Measurements from ENCODE around the gene PCK2. TPM values are rescaled to one million over a fixed set of nuclear protein-coding genes. Genes with fewer than 3 reads are reported as not detected.

The PCK2 gene
- polyA plus RNA-seq, 1 donor from 2014 or later, result 1.2 TPM

DNA sequence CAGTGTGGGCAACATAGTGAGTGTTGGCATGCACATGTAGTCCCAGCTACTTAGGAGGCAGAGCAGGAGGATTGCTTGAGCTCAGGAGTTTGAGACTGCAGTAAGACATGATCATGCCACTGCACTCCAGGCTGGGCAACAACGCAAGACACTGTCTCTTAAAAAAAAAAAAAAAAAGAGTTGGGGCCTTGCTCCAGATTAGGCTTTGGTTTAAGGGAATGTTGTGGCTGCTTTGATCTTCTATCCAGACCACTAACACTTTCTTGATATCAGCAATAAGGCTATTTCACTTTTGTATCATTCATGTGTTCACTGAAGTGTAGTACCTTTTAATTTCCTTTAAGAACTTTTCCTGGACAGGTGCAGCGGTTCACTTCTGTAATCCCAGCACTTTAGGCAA is 33.6 kb downstream of the PCK2 start:
- H3K27me3 ChIP-seq (ENCODE audit: insufficient read depth, low read depth, low read length), result no peaks in the 10 kb centered on the region
- H3F3A ChIP-seq (ENCODE audit: insufficient read depth, low read length, poor library complexity, severe bottlenecking), result no peaks in the 10 kb centered on the region
- no peak overlapping the region for H2AFZ ChIP-seq (ENCODE audit: low read depth, low read length)
- H3K79me2 ChIP-seq (replicated peaks; ENCODE audit: insufficient read depth, low read length), result no peaks in the 10 kb centered on the region
- no peak for TF ChIP-seq EP300 (conservative IDR thresholded peaks at IDR 0.05; ENCODE audit: poor library complexity, severe bottlenecking)
- no peak for TF ChIP-seq EZH2 (IDR thresholded peaks at IDR 0.05; ENCODE audit: borderline replicate concordance, insufficient read depth, low read length, poor library complexity, severe bottlenecking)
- TF ChIP-seq POLR2AphosphoS5 (IDR thresholded peaks at IDR 0.05), result no peak
- TF ChIP-seq TAF1 (IDR thresholded peaks at IDR 0.05; ENCODE audit: low read depth), result no peak
- TF ChIP-seq, protein P1, sequence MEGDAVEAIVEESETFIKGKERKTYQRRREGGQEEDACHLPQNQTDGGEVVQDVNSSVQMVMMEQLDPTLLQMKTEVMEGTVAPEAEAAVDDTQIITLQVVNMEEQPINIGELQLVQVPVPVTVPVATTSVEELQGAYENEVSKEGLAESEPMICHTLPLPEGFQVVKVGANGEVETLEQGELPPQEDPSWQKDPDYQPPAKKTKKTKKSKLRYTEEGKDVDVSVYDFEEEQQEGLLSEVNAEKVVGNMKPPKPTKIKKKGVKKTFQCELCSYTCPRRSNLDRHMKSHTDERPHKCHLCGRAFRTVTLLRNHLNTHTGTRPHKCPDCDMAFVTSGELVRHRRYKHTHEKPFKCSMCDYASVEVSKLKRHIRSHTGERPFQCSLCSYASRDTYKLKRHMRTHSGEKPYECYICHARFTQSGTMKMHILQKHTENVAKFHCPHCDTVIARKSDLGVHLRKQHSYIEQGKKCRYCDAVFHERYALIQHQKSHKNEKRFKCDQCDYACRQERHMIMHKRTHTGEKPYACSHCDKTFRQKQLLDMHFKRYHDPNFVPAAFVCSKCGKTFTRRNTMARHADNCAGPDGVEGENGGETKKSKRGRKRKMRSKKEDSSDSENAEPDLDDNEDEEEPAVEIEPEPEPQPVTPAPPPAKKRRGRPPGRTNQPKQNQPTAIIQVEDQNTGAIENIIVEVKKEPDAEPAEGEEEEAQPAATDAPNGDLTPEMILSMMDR (IDR thresholded peaks at IDR 0.05; ENCODE audit: poor library complexity, severe bottlenecking), result no peak
- no peak for TF ChIP-seq REST (IDR thresholded peaks at IDR 0.05; ENCODE audit: borderline replicate concordance)
- TF ChIP-seq SMC3 (conservative IDR thresholded peaks at IDR 0.05; ENCODE audit: poor library complexity), result no peak
- no peak for TF ChIP-seq MXI1 (conservative IDR thresholded peaks at IDR 0.05; ENCODE audit: poor library complexity, severe bottlenecking)
- no peak for TF ChIP-seq RAD21 (conservative IDR thresholded peaks at IDR 0.05)
- H3K4me2 ChIP-seq (ENCODE audit: low read length), result no peak overlapping the region
- no peak overlapping the region for H3K27ac ChIP-seq (ENCODE audit: low read length)
- H3K9ac ChIP-seq (ENCODE audit: low read length), result no peak overlapping the region
- no peaks in the 10 kb centered on the region for H4K20me1 ChIP-seq (ENCODE audit: insufficient read depth)
- H3K9me3 ChIP-seq (ENCODE audit: low read length), result no peaks in the 10 kb centered on the region
- H3K4me3 ChIP-seq (ENCODE audit: low read length), result no peak overlapping the region
- H3K9me2 ChIP-seq (ENCODE audit: insufficient read depth, low read length), result no peaks in the 10 kb centered on the region
- H3K36me3 ChIP-seq (ENCODE audit: insufficient read depth, low read length), result no peaks in the 10 kb centered on the region

GRCh38 chr14:24129410-24129998 is 35.4 kb downstream of the PCK2 start:
- Histone ChIP-seq H3K9ac (ENCODE audit: low read length) (no peak overlapping the region), H3K79me2 (replicated peaks; ENCODE audit: insufficient read depth, low read length) (no peaks in the 10 kb centered on the region), H4K20me1 (ENCODE audit: insufficient read depth) (no peaks in the 10 kb centered on the region), H3K4me3 (ENCODE audit: low read length) (no peak overlapping the region), H3K27ac (ENCODE audit: low read length) (no peak overlapping the region), H3F3A (ENCODE audit: insufficient read depth, low read length, poor library complexity, severe bottlenecking) (no peaks in the 10 kb centered on the region), H3K9me3 (ENCODE audit: low read length) (no peaks in the 10 kb centered on the region), H3K4me2 (ENCODE audit: low read length) (no peak overlapping the region), H3K27me3 (ENCODE audit: insufficient read depth, low read depth, low read length) (no peaks in the 10 kb centered on the region), H3K36me3 (ENCODE audit: insufficient read depth, low read length) (no peaks in the 10 kb centered on the region), H2AFZ (ENCODE audit: low read depth, low read length) (no peak overlapping the region), H3K9me2 (ENCODE audit: insufficient read depth, low read length) (no peaks in the 10 kb centered on the region)
- TF ChIP-seq TAF1 (IDR thresholded peaks at IDR 0.05; ENCODE audit: low read depth), result no peak

- Histone ChIP-seq H3K27me3 (ENCODE audit: insufficient read depth, low read depth, low read length) (no peaks in the 10 kb centered on the region), H3K9me2 (ENCODE audit: insufficient read depth, low read length) (no peaks in the 10 kb centered on the region), H3K9ac (ENCODE audit: low read length) (no peak within 1 kb of the TSS), H4K20me1 (ENCODE audit: insufficient read depth) (no peaks in the 10 kb centered on the region), H3K36me3 (ENCODE audit: insufficient read depth, low read length) (no peaks in the 10 kb centered on the region), H3F3A (ENCODE audit: insufficient read depth, low read length, poor library complexity, severe bottlenecking) (no peaks in the 10 kb centered on the region), H2AFZ (ENCODE audit: low read depth, low read length) (no peak within 1 kb of the TSS), H3K4me3 (ENCODE audit: low read length) (no peak within 1 kb of the TSS), H3K27ac (ENCODE audit: low read length) (no peak within 1 kb of the TSS), H3K4me2 (ENCODE audit: low read length) (no peak within 1 kb of the TSS), H3K9me3 (ENCODE audit: low read length) (no peaks in the 10 kb centered on the region), H3K79me2 (replicated peaks; ENCODE audit: insufficient read depth, low read length) (no peaks in the 10 kb centered on the region)
- TF ChIP-seq SMC3 (conservative IDR thresholded peaks at IDR 0.05; ENCODE audit: poor library complexity), result no peak
- TF ChIP-seq, protein P1 (IDR thresholded peaks at IDR 0.05; ENCODE audit: poor library complexity, severe bottlenecking), result no peak
- TF ChIP-seq TAF1 (IDR thresholded peaks at IDR 0.05; ENCODE audit: low read depth), result no peak
- TF ChIP-seq REST (IDR thresholded peaks at IDR 0.05; ENCODE audit: borderline replicate concordance), result no peak
- TF ChIP-seq EZH2 (IDR thresholded peaks at IDR 0.05; ENCODE audit: borderline replicate concordance, insufficient read depth, low read length, poor library complexity, severe bottlenecking), result no peak
- no peak for TF ChIP-seq MXI1 (conservative IDR thresholded peaks at IDR 0.05; ENCODE audit: poor library complexity, severe bottlenecking)
- no peak for TF ChIP-seq RAD21 (conservative IDR thresholded peaks at IDR 0.05)
- TF ChIP-seq EP300 (conservative IDR thresholded peaks at IDR 0.05; ENCODE audit: poor library complexity, severe bottlenecking), result no peak
- no peak for TF ChIP-seq POLR2AphosphoS5 (IDR thresholded peaks at IDR 0.05)
These were observed 36.2 kb downstream of the PCK2 start, which contains the start of gene FITM1 for GRCh38 chr14:24130380-24130716. Gene FITM1, plus strand, starts transcription at chr14:24130659. Its CDS starts 905 bp downstream, at chr14:24131564.

Data from neural cell (in vitro differentiated cells).